Activated naive CD4-positive, alpha-beta T cell treated with anti-CD3 and anti-CD28 coated beads, Interleukin-2, amount 50 U/mL, for 16 hours (primary cell): ENCODE data around the gene RHOF.
"Not testable (repeated sequence)": the region's sequence is repeated elsewhere in the genome, so short reads cannot be mapped to it uniquely, and the experiment has no call there.

Experiments used
- DNase-seq: peaks from one replicate; pipeline ENCODE4 v3.0.0-alpha.2; 2020

RHOF gene

GRCh38 chr12:121791671-121792551, 1.6 kb downstream of the RHOF start:
- DNase-seq = no peak

DNA sequence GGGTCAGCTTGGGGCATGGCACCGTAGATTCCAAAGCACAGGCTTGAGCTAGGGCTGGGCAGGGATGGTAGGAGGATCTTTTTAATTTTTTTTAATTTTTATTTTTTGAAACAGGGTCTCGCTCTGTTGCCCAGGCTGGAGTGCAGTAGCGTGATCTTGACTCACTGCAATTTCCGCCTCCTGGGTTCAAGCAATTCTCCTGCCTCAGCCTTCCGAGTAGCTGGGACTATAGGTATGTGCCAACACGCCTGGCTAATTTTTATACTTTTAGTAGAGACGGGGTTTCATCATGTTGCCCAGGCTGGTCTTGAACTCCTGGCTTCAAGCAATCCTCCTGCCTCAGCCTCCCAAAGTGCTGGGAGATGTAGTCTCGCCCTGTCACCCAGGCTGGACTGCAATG, 2.7 kb downstream of the RHOF start:
- not testable (repeated sequence) for DNase-seq

DNA sequence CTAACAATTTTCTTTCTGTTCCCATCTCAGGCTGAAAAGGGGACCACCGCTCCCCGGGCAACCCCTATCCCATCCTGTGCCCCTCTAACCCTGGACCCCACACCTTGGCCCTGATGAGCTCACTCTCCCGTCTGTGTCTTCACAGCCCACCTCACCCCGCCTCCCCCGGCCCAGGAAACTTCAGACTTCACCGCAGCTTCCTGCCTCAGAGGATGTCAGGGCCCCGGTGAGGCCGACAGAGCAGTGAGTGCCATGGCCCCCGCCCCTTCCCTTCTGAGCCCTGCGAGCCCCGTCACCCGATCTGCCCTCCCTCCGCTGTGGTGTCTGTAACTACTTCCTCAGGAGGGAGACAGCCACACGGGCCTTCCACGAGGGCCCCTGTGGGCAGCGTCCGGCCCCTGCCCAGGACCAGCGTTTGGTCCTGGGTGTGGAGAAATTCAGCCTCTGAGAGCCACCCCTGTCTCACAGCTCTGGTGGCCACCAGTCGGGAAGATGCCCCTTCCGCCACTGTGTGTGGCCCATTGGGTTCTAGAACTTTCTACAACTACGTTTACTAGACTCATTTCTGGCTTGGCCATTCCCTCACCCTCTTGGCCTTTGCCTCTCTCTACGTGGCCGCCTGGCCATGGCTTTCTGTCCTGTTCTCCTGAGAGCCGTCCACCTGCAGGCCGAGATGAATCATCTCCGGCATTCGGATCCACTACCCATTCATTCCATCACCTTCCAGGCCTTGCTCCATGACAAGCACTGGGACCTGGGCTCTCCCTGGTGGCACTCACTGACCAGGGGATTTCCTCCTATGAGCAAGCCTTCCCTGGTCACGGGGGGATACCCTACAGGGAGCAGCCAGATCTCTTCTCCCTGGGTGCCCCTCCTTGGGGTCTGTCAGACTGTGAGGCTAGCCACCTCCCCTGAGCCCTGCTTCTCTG, 3.4 kb downstream of the RHOF start:
- DNase-seq = peak; percentile 92

- DNase-seq = no peak
These were observed 4.2 kb downstream of the RHOF start for GRCh38 chr12:121789233-121789781.

- DNase-seq = no peak
These were observed 5.2 kb downstream of the RHOF start for GRCh38 chr12:121788176-121788818.

DNA sequence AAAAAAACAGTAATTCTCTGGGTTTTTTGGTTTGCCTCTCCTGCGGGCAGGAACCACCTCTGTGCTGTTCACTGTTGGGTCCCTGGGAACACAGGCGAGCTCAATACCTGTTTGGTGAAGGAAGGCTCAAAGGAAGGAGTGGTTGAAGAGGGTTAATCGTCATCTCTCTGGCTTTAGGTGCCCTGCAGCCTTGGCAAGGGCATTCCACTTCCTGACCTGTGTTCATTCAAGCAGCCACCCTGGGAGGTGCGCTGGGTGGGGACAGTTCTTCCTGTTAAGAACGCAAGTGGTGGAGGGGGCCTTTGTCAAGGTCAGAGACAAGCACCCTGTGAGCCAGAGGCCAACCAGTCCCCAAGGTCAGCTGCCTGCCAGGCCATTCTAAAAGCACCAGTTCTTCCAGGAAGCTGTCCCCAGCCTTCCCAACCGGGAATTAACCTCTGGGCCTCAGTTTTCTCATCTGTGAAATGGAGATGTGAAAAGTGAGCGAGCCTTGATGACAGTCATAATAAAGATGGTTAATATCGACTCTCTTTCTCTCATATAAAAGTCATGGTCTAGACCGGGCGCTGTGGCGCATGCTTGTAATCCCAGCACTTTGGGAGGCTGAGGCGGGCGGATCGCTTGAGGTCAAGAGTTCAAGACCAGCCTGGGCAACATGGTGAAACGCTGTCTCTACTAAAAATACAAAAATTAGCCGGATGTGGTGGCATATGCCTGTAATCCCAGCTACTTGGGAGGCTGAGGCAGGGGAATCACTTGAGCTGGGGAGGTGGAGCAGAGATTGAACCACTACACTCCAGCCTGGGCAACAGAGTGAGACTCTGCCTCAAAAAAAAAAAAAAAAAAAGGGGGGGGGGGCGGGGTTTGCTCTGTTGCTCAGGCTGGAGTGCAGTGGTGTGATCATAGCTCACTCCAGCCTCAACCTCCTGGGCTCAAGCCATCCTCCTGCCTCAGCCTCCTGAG, 6.1 kb downstream of the RHOF start:
- no peak for DNase-seq

DNA sequence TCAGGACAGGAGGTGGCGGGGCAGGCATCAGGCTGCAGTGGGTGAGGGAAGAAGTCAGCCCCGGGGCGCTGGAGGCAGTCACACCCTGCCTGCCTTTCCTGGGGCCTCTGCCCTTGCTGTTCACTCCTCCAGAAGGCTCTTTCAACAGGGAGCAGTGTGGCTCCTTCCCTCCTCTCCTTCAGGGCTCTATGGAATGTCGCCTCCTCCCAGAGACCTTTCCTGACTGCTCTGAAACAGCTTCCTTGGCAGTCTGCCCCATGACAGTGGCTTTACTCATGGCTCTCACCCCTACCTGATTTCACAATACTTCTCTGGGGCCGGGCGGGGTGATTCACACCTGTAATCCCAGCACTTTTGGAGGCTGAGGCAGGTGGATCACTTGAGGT, 7.1 kb downstream of the RHOF start:
- DNase-seq = peak; percentile 55

DNA sequence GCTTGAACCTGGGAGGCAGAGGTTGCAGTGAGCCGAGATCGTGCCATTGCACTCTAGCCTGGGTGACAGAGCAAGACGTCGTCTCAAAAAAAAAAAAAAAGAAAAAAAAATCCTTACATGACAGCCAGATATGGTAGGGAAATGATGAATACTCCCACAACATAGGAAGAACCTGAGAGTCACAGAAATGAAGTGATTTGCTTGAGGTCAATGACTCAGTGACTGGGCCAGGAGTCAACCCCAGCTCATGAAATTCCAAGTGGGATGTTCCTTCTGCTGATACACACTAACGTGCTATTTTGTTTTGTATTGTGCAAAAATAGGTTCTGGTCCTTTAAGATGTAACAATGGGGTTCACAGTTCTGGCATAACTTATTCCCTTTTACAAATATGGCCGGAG, 9.0 kb downstream of the RHOF start:
- DNase-seq = no peak

DNA sequence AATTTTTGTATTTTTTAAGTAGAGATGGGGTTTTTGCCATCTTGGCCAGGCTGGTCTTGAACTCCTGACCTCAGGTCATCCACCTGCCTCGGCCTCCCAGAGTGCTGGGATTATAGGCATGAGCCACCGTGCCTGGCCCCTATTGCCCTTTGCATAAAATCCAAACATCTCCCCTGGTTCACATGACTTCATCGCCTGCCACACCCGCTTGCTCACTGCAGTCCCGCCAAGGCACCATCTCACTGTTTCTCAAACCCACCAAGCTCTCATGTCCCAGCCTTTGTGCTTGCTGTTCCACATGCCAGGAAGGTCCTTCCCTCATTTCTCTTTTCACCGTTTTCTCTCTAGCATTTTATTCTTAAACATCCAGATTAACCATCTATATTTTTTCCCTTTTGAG, 9.7 kb downstream of the RHOF start:
- no peak for DNase-seq

DNA sequence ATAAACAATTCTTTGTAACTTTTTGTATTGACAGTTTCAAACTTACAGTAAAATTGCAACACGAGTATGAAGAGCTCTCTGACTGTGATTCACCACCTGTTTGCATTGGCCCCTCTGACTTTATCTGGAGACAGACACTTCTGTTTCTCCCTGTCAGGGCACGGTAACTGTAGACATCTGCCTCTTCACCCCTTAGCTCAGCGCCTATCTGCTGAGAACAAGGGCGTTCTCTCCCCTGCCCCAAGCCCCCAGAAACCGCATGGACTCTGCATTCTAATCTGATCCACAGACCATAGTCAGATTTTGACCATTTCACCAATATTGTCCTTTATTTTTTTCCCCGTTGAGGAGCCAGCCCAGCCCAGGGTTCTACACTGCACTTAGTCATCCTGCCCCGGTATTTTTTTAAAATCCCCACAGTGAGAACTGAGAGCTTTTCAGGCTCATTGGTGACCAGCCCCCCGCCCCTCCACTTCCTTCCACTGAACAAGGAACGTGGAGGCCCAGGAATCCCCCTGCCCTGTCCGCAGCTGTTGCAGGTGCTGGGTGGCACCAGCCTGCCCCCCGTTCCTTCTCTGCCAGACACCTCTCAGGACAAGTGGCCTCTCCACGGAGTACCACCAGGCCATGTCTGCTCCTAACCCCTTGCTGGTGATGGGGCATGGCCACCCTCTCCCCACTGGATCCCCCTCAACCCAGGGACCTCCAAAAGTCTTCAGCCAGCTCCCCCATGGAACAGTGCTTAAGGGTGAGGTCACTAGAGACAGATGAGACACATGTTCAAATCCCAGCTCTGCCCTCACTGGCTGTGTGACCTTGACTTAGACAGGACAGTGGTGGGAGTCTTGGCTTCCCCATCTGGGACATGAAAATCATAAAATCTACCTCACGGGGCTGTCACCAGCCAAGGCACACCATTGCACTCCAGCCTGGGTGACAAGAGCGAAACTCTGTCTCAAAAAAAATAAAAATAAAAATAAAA, 11.2 kb downstream of the RHOF start:
- peak; percentile 63 for DNase-seq

DNA sequence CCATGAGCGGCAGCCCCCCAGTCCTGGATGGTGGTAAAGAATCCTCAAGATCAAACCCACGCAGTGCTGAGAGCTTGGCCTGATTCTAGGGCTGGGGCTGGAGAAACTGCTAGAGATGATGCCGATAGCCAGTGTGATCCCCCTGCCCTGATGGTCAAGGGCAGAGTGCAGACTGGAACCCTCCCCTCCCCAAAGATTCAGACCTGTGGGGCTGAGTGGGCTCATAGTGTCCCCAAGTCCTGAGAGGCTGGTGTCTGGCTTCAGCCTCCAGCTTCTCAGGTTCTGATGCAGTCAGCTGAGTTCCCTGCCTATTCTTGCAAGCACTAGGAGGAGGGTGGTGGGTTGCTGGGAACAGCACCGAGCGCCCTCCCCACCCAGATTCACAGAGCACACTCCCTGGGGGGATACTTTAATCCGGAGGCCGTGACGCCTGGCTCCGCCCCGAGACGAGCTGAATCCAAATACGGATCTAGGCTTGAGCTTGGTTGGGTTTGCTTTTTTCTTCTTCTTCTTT, 11.9 kb downstream of the RHOF start:
- DNase-seq = no peak

- DNase-seq = no peak
These were observed 13.1 kb downstream of the RHOF start for GRCh38 chr12:121780429-121780828.

DNA sequence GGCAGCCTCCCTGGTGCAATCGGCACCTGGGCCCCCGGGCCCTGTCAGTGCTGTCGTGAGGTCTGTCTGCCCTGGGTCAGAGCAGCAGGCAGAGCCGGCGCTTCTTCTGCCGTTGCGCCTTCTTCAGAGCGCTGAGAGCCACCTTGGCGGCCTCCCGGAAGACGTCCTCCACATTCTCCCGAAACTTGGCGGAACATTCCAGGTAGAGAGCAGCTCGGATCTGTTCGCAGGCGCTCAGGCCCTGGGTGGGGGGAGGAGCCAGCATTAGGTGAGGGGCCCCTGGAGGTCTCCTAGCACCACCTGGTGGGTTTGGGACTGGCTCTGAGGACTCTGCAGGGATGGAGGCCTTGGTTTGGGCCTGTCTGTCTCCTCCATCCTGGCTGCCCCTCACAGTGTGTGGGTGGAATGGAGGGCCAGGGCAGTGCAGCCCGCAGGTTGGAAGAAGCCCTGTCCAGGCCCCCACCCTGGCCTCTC, 14.0 kb downstream of the RHOF start:
- DNase-seq = no peak

DNA sequence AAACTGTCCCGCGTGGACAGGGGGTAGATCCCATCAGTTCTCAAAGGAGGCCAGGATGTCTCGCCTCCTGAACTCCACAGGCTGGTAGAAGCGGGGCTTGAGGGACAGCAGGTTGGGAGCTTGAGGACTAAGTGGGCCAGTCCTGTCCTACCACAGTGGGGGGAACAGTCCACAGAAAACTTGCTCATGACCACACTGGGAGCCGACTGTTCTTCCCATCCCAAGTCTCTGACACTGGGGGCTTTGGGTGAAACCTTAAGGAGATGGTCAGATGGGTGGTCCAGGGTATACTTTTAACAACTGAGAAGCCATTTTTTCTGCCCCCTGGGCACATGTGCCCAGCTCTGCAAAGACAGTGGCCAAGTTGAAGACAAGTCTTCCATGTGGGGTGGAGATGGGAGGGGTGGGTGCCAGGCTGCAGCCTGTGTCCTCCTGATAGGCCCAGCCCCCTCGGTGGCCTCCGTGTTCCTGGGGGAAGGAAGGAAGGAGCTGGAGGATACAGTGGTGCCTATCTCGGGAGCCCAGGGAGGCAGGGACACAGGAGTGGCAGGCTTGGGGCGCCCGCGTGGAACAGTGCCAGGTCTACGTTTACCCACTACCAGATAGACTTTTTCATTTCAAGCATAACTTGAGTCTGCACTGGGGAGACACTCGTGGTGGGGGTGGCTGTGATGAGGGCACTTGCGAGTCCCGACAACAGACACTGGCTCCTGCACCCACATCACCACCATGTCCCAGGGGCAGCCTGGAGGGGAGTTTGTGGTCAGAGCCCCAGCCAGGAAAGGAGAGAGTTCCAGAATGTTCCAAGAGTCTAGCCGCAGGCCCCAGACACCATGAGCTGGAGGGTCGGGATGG, 14.7 kb downstream of the RHOF start:
- no peak for DNase-seq

GRCh38 chr12:121776190-121777098, 17.0 kb downstream of the RHOF start:
- peak; percentile 90 for DNase-seq

GRCh38 chr12:121775501-121775900, 18.0 kb downstream of the RHOF start:
- no peak for DNase-seq

DNA sequence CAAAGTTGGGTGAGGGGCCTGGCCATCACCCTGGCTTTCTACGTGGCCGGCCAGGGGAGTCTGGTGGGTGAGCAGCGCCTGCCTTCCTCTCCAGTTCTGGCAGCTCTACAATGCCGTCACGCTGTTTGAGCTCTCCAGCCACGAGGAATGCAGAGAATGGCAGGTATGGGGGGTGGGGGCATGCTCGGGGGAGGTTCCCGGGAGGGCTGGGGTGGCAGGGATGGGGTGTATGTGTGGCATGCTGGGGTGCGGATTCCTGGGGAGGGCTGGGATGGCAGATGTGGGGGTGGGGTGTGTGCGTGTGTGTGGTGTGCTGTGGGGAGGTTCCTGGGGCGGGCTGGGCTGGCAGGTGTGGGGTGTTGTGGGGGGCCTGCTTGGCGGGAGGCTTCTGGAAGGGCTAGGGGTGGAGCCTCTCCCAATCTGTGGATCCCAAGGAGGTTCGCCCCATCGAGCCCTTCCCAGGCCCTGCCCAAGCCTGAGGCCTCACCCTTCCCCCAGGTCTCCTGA, 18.5 kb downstream of the RHOF start:
- no peak for DNase-seq
